Progenitor cell of endocrine pancreas (in vitro differentiated cells): ENCODE data around the gene TIMM44. TPM values are rescaled to one million over a fixed set of nuclear protein-coding genes. Genes with fewer than 3 reads are reported as not detected.

Experiments used
- DNase-seq: peaks from one replicate; pipeline ENCODE4 v3.0.0; 2021; ENCODE audit warnings: low spot score; ENCODE audit not compliant: unreplicated experiment
- H3K27ac Mint-ChIP-seq: 2 replicates; pipeline ENCODE4 v1.8.0; 2021; ENCODE audit warnings: mild to moderate bottlenecking, moderate library complexity, mixed read lengths
- H3K27me3 Mint-ChIP-seq: 2 replicates; pipeline ENCODE4 v1.8.0; 2021; ENCODE audit warnings: mixed read lengths
- H3K36me3 Mint-ChIP-seq: 2 replicates; pipeline ENCODE4 v1.8.0; 2022; ENCODE audit warnings: mixed read lengths; ENCODE audit not compliant: insufficient read depth
- H3K4me1 Mint-ChIP-seq: 2 replicates; pipeline ENCODE4 v1.8.0; 2021; ENCODE audit warnings: low read depth, mixed read lengths
- H3K4me3 Mint-ChIP-seq: 2 replicates; pipeline ENCODE4 v1.8.0; 2021; ENCODE audit warnings: low read depth, mild to moderate bottlenecking, moderate library complexity, mixed read lengths
- H3K9me3 Mint-ChIP-seq: 2 replicates; pipeline ENCODE4 v1.8.0; 2021; ENCODE audit warnings: low read depth, mixed read lengths
- total RNA-seq: library from RNA; stranded (reverse); gene quantifications from 2 replicates; pipeline ENCODE4 v1.2.1, GENCODE V29; 2021
- TF ChIP-seq, protein P1 (sequence below): fragments of 200-600 bp; sonication (generic); IDR thresholded peaks from one replicate; pipeline ENCODE4 v1.5.0; 2021; ENCODE audit warnings: antibody characterized with exemption, mild to moderate bottlenecking; ENCODE audit not compliant: unreplicated experiment

Gene TIMM44
- total RNA-seq, 1 donor from 2014 or later: 75.2 TPM

DNA sequence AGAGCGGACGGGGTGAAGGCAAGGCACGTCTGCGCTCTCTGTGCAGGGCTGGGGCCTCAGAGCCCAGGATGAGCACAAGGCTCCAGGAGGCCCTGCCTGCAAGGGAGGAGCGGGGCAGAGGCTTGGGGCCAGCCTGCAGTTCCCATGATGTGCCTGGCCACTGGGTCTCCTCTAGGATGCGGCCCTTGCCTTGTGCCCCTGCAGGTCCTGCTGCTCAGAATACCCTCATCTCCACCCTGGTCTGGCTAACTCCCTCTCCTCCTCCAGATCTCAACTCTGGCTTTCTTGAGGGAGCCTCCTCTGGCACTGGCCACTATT is 34.2 kb upstream of the TIMM44 start:
- Mint-ChIP-seq H3K27me3 (no peaks in the 10 kb centered on the region), H3K36me3 (peaks cover 18% of the 10 kb centered on the region), H3K4me3 (no peak overlapping the region), H3K27ac (no peak overlapping the region), H3K4me1 (no peaks in the 10 kb centered on the region), H3K9me3 (no peaks in the 10 kb centered on the region)
- TF ChIP-seq, protein P1, sequence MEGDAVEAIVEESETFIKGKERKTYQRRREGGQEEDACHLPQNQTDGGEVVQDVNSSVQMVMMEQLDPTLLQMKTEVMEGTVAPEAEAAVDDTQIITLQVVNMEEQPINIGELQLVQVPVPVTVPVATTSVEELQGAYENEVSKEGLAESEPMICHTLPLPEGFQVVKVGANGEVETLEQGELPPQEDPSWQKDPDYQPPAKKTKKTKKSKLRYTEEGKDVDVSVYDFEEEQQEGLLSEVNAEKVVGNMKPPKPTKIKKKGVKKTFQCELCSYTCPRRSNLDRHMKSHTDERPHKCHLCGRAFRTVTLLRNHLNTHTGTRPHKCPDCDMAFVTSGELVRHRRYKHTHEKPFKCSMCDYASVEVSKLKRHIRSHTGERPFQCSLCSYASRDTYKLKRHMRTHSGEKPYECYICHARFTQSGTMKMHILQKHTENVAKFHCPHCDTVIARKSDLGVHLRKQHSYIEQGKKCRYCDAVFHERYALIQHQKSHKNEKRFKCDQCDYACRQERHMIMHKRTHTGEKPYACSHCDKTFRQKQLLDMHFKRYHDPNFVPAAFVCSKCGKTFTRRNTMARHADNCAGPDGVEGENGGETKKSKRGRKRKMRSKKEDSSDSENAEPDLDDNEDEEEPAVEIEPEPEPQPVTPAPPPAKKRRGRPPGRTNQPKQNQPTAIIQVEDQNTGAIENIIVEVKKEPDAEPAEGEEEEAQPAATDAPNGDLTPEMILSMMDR: no peak
- no peak for DNase-seq

DNA sequence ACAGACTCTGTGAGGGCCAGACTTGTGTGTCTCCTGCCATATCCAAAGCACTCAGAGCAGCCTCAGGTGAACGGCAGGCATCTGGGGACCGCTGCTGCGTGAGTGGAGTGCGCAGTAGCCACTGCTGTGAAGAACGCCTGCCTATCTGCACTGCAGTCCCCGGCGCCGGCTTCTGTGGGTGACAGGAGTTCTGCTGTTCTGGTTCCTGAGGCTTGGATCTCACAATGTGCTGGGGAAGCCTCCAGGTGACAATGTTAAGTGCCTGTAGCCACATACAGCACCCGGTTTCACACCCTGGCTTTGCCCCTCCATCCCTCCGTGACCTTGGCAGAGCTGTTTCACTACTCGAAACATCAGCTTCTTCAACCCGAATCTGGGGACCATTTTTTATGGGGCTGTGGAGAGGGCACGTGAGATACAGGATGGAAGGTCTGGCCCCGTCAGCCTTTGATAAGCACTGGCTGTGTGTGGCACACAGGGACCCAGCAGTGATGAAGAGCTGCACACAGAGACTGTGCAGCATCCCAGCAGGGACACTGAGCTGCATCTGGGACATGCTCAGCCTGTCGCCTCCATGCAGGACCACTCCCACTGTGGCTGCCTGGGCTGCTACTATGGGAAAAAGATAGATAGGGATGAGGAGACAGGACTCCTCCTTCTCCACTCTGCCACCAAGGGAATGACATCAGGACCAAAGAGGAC is 33.7 kb upstream of the TIMM44 start:
- TF ChIP-seq, protein P1: no peak
- no peaks in the 10 kb centered on the region for H3K27me3 Mint-ChIP-seq
- peaks cover 17% of the 10 kb centered on the region for H3K36me3 Mint-ChIP-seq
- no peak overlapping the region for H3K4me3 Mint-ChIP-seq
- no peaks in the 10 kb centered on the region for H3K4me1 Mint-ChIP-seq
- DNase-seq: no peak
- H3K9me3 Mint-ChIP-seq: no peaks in the 10 kb centered on the region
- H3K27ac Mint-ChIP-seq: no peak overlapping the region

DNA sequence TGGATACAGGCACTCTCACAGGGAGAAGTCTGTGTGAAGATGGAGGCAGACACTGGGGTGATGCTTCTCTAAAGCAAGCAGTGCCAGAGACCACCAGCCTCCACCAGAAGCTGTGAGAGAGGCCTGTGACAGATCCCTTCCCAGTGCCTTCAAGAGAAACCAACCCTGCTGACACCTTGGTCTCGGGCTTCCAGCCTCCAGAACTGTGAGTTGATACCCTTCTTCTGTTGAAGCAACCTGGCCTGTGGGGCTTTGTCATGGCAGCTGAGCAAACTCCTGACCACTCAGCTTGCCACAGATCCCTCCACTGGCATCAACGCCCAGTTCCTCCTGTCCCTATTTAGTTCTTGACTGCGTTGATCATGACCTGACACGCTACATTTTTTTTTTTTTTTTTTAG is 33.0 kb upstream of the TIMM44 start:
- Mint-ChIP-seq H3K27ac (no peak overlapping the region), H3K36me3 (peaks cover 16% of the 10 kb centered on the region), H3K27me3 (no peaks in the 10 kb centered on the region), H3K4me1 (no peaks in the 10 kb centered on the region), H3K4me3 (no peak overlapping the region), H3K9me3 (no peaks in the 10 kb centered on the region)
- no peak for DNase-seq
- TF ChIP-seq, protein P1: no peak

DNA sequence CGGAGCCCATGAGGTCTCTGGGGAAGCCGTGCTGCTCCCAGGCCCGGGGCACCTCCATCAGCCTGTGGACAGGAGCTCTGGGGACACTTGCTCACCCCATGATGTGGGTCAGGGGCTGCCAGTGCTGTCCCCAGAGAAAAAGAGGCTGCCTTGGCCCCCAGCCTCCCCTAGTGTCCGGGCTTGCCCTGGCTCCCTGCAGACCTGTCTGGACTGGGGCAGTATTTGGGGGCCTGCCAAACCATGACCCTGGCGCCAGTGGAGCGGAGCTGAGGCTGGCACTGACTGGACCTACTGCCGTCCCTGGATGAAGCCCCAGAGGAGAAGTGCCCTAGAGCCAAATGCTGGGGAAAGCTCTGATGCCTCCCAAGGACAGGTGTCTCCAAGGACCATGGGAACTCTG is 31.6 kb upstream of the TIMM44 start:
- no peaks in the 10 kb centered on the region for H3K9me3 Mint-ChIP-seq

DNA sequence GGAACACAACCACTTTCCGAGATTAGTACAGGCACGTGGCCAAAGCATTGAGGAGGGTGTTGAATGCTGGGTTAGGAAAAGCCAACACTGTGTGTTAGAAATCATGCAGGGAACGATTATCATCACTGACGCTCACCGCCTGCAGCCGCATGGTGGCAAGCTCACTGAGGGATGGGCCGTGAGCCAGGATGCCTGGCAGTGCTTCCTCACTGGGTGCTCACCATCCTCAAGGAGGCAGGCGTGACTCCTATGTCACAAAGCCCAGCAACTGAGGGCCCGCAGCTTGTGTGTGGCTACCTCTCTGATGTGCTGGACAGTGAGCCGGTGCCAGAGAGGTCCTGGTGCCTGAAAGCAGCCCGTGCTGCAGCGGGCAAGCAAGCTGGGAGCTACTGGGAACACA is 30.4 kb upstream of the TIMM44 start:
- H3K4me3 Mint-ChIP-seq: no peak overlapping the region
- TF ChIP-seq, protein P1: no peak
- no peak overlapping the region for H3K27ac Mint-ChIP-seq
- no peaks in the 10 kb centered on the region for H3K27me3 Mint-ChIP-seq
- no peak for DNase-seq
- H3K9me3 Mint-ChIP-seq: no peaks in the 10 kb centered on the region
- peaks cover 16% of the 10 kb centered on the region for H3K36me3 Mint-ChIP-seq
- H3K4me1 Mint-ChIP-seq: no peaks in the 10 kb centered on the region

More for the DNA sequence above, 31.6 kb upstream of the TIMM44 start:
- Mint-ChIP-seq H3K27me3 (no peaks in the 10 kb centered on the region), H3K36me3 (peaks cover 18% of the 10 kb centered on the region), H3K4me1 (no peaks in the 10 kb centered on the region), H3K4me3 (no peak overlapping the region), H3K27ac (no peak overlapping the region)
- TF ChIP-seq, protein P1: no peak
- no peak for DNase-seq
